ENCODE measurements around the gene CLDN9.

DNA sequence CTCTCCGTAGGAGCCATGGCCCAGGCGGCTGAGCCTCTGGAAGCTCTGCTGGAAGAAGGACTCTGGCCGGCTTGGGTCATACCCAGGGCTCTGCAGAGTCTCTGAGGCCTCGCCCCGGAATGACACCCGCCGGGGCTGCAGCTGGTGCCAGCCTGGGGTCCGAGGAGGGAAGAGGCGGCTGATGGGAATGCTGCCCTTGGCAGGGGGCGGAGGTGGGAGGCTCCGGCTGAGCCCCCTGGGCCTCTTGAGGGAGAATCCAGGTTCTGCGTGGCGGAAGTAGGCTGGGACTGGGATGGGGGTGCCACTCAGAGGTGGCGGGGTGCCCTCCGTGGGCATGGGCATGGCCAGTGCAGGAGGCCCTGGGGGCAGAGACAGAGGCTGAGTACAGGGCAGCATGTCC lies 36.0 kb upstream of the CLDN9 start:
- TF ChIP-seq POLR2A (IDR thresholded peaks at IDR 0.05; ENCODE audit: low read depth, low read length) (no peak), POLR2AphosphoS5 (IDR thresholded peaks at IDR 0.05; ENCODE audit: low read depth, low read length) (no peak), TAF1 (IDR thresholded peaks at IDR 0.05; ENCODE audit: low read depth, low read length) (no peak)
